Keratinocyte (primary cell): ENCODE results near the gene CPTP. TPM values are rescaled to one million over a fixed set of nuclear protein-coding genes. Genes with fewer than 3 reads are reported as not detected.

Source experiments
- DNase-seq: peaks from one replicate; pipeline ENCODE4 v3.0.0-alpha.2; 2011; ENCODE audit warnings: low read depth, missing footprints, low spot score
- FAIRE-seq: peaks from 2 replicates; lab custom pipeline; 2011; peaks lifted over from hg19 to GRCh38; lab: Jason Lieb, UNC
- H2AFZ ChIP-seq: 2 replicates; pipeline ENCODE4 v1.6.0; 2012; ENCODE audit warnings: low read length, control low read depth, inconsistent platforms; ENCODE audit not compliant: control insufficient read depth
- H3K27ac ChIP-seq: 2 replicates; pipeline ENCODE4 v1.5.1; 2011; ENCODE audit warnings: low read length; ENCODE audit not compliant: control insufficient read depth, insufficient read depth
- H3K27me3 ChIP-seq: 3 replicates; pipeline ENCODE4 v1.6.0; 2011; ENCODE audit warnings: low read length; ENCODE audit not compliant: control insufficient read depth, insufficient read depth; ENCODE audit errors: extremely low read depth
- H3K36me3 ChIP-seq, 2 experiments: 2 replicates in 1 of 2; 3 replicates in 1 of 2; pipeline ENCODE4 v1.5.1; 2011; ENCODE audit warnings: low read length in 2 of 2, mild to moderate bottlenecking in 1 of 2; ENCODE audit not compliant: control insufficient read depth in 2 of 2, insufficient read depth in 2 of 2; ENCODE audit errors: extremely low read depth in 1 of 2
- H3K4me1 ChIP-seq: 3 replicates; pipeline ENCODE4 v1.5.1; 2011; ENCODE audit warnings: low read length; ENCODE audit not compliant: control insufficient read depth, insufficient read depth; ENCODE audit errors: extremely low read depth
- H3K4me2 ChIP-seq: 3 replicates; pipeline ENCODE4 v1.6.0; 2011; ENCODE audit warnings: low read depth, low read length; ENCODE audit not compliant: control insufficient read depth, insufficient read depth; ENCODE audit errors: extremely low read depth
- H3K4me3 ChIP-seq, 3 experiments: fragments of 200-600 bp in 1 of 3; sonication (generic) in 1 of 3; 2 replicates in 2 of 3; 3 replicates in 1 of 3; pipeline ENCODE4 v1.5.1; 2011 to 2016; ENCODE audit warnings: low read length in 3 of 3, mild to moderate bottlenecking in 3 of 3, control low read depth in 2 of 3, inconsistent platforms in 1 of 3, low read depth in 1 of 3, mixed read lengths in 1 of 3, mixed run types in 1 of 3, moderate library complexity in 1 of 3; ENCODE audit not compliant: control insufficient read depth in 2 of 3, insufficient read depth in 2 of 3; ENCODE audit errors: extremely low read depth in 1 of 3
- H3K79me2 ChIP-seq: 2 replicates; pipeline ENCODE4 v1.6.0; 2012; ENCODE audit warnings: low read length; ENCODE audit not compliant: control insufficient read depth, insufficient read depth
- H3K9ac ChIP-seq: 3 replicates; pipeline ENCODE4 v1.6.0; 2011; ENCODE audit warnings: low read length; ENCODE audit not compliant: control insufficient read depth, insufficient read depth; ENCODE audit errors: extremely low read depth
- H3K9me1 ChIP-seq: 3 replicates; pipeline ENCODE4 v1.6.0; 2011; ENCODE audit warnings: low read length; ENCODE audit not compliant: control insufficient read depth, insufficient read depth; ENCODE audit errors: extremely low read depth
- H3K9me3 ChIP-seq: 2 replicates; pipeline ENCODE4 v1.5.1; 2012; ENCODE audit warnings: low read depth, low read length; ENCODE audit not compliant: control insufficient read depth
- H4K20me1 ChIP-seq: 3 replicates; pipeline ENCODE4 v1.6.0; 2011; ENCODE audit warnings: low read length; ENCODE audit not compliant: control insufficient read depth, insufficient read depth; ENCODE audit errors: extremely low read depth
- CTCF ChIP-seq, 3 experiments: IDR thresholded peaks in 1 of 3; conservative IDR thresholded peaks in 1 of 3; optimal IDR thresholded peaks in 1 of 3; 2 replicates in 2 of 3; 3 replicates in 1 of 3; pipeline versions ENCODE3 to v1.5.1; 2011; ENCODE audit warnings: low read length in 3 of 3, mild to moderate bottlenecking in 3 of 3, moderate library complexity in 2 of 3, control low read depth in 1 of 3, inconsistent platforms in 1 of 3; ENCODE audit not compliant: insufficient read depth in 2 of 3; ENCODE audit errors: extremely low read depth in 1 of 3
- EZH2 ChIP-seq: IDR thresholded peaks from one replicate; pipeline ENCODE4 v1.6.1; 2012; ENCODE audit warnings: inconsistent platforms, mild to moderate bottlenecking, low read length, moderate library complexity
- dilution Hi-C: fragments of 300-500 bp; cut with MboI; formaldehyde crosslinking; loops from one replicate; pipeline ENCODE4 v1.7.0; 2020; ENCODE audit warnings: low sequenced_read_pairs; ENCODE audit not compliant: extremely low pct_ligation_motif_present
- polyA plus RNA-seq, 5 experiments: library from polyadenylated mRNA; depleted of rRNA in 3 of 5; stranded (reverse) in 3 of 5; stranded (forward) in 1 of 5; unstranded in 1 of 5; fragments of >200 nt; gene quantifications; 1 replicate in 1 of 5; 2 replicates in 3 of 5; 3 replicates in 1 of 5; pipeline versions ENCODE4 v1.2.1 to v1.2.3, GENCODE V29; 2011 to 2012; ENCODE audit warnings: missing spikeins in 2 of 5, low read depth in 1 of 5, low replicate concordance in 1 of 5

CPTP gene
- polyA plus RNA-seq, 1 donor (not counting 4 experiments of a cell fraction or from before 2014, with no cell fraction given): 5.8 TPM

DNA sequence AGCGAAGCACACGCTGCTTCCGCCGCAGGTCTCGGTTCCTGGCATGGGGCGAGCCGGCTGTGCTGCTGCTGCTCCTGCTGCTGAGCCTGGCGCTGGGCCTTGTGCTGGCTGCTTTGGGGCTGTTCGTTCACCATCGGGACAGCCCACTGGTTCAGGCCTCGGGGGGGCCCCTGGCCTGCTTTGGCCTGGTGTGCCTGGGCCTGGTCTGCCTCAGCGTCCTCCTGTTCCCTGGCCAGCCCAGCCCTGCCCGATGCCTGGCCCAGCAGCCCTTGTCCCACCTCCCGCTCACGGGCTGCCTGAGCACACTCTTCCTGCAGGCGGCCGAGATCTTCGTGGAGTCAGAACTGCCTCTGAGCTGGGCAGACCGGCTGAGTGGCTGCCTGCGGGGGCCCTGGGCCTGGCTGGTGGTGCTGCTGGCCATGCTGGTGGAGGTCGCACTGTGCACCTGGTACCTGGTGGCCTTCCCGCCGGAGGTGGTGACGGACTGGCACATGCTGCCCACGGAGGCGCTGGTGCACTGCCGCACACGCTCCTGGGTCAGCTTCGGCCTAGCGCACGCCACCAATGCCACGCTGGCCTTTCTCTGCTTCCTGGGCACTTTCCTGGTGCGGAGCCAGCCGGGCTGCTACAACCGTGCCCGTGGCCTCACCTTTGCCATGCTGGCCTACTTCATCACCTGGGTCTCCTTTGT lies 9.1 kb downstream of the CPTP start:
- Histone ChIP-seq H4K20me1 (peaks cover 29% of the 10 kb centered on the region), H3K4me2 (no peak overlapping the region), H3K4me1 (peaks cover 32% of the 10 kb centered on the region), H3K9me3 (peaks cover 4% of the 10 kb centered on the region), H3K27me3 (peaks cover 11% of the 10 kb centered on the region), H3K9me1 (no peaks in the 10 kb centered on the region), H3K4me3 (no peak overlapping the region), H3K27ac (no peak overlapping the region), H2AFZ (no peak overlapping the region), H3K79me2 (no peaks in the 10 kb centered on the region), H3K9ac (peak overlapping the region; percentile 25), H3K36me3 (peaks cover 7 to 11% of the 10 kb centered on the region in 2 experiments)
- TF ChIP-seq EZH2: no peak
- TF ChIP-seq CTCF (optimal IDR thresholded peaks at IDR 0.05 in 1 of 3, IDR thresholded peaks at IDR 0.05 in 1 of 3, conservative IDR thresholded peaks at IDR 0.05 in 1 of 3; ENCODE audit: extremely low read depth in 1 of 3, insufficient read depth in 2 of 3, low read length in 3 of 3): no peak
- dilution Hi-C loops: no loop called here
- FAIRE-seq (no peak), DNase-seq (no peak)

DNA sequence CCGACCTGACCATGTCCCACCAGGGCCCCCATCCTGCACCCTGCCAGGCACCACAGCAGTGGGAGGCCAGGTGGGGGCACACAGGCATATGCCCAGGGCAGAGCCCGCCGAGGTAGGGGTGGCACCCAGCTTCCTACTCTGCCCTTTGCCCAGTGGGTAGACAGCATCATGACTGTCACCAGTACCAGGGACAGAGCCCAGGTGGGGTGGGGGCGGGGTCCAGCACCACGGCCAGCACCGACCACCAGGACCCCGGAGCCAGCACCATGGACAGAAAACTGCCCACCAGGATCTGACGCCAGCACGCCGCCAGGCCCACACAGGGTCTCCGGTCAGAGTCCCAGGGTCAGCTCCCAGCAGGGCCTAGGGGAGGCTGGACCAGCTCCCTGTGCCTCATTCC lies 10.2 kb downstream of the CPTP start:
- Histone ChIP-seq H3K36me3 (peaks cover 7 to 11% of the 10 kb centered on the region in 2 experiments), H3K4me2 (no peak overlapping the region), H2AFZ (no peak overlapping the region), H3K9me3 (peaks cover 3% of the 10 kb centered on the region), H3K27ac (no peak overlapping the region), H3K27me3 (peaks cover 11% of the 10 kb centered on the region), H3K4me1 (peaks cover 32% of the 10 kb centered on the region), H3K79me2 (no peaks in the 10 kb centered on the region), H4K20me1 (peaks cover 29% of the 10 kb centered on the region), H3K4me3 (no peak overlapping the region), H3K9me1 (no peaks in the 10 kb centered on the region), H3K9ac (no peak overlapping the region)
- FAIRE-seq (no peak), DNase-seq (no peak)
- TF ChIP-seq CTCF (optimal IDR thresholded peaks at IDR 0.05 in 1 of 3, IDR thresholded peaks at IDR 0.05 in 1 of 3, conservative IDR thresholded peaks at IDR 0.05 in 1 of 3; ENCODE audit: extremely low read depth in 1 of 3, insufficient read depth in 2 of 3, low read length in 3 of 3) (no peak), EZH2 (no peak)
- dilution Hi-C loops: no loop called here
